Activated naive CD8-positive, alpha-beta T cell treated with anti-CD3 and anti-CD28 coated beads for 36 hours (primary cell): ENCODE measurements around the gene MAST4. TPM values are rescaled to one million over a fixed set of nuclear protein-coding genes. Genes with fewer than 3 reads are reported as not detected.

Experiments
- DNase-seq: peaks from one replicate; pipeline ENCODE4 v3.0.0; 2021
- H3K27ac Mint-ChIP-seq: one replicate; pipeline ENCODE4 v1.8.0; 2022; ENCODE audit warnings: mild to moderate bottlenecking, moderate library complexity, mixed read lengths
- H3K27me3 Mint-ChIP-seq: one replicate; pipeline ENCODE4 v1.8.0; 2022; ENCODE audit warnings: mild to moderate bottlenecking, mixed read lengths
- H3K36me3 Mint-ChIP-seq: one replicate; pipeline ENCODE4 v1.8.0; 2021; ENCODE audit warnings: mild to moderate bottlenecking, mixed read lengths
- H3K4me1 Mint-ChIP-seq: one replicate; pipeline ENCODE4 v1.8.0; 2021; ENCODE audit warnings: mixed read lengths
- H3K4me3 Mint-ChIP-seq: one replicate; pipeline ENCODE4 v1.8.0; 2022; ENCODE audit warnings: mild to moderate bottlenecking, moderate library complexity, mixed read lengths
- H3K9me3 Mint-ChIP-seq: one replicate; pipeline ENCODE4 v1.8.0; 2022; ENCODE audit warnings: mixed read lengths
- total RNA-seq, 2 experiments: library from RNA; stranded (reverse); gene quantifications; one replicate each; pipeline ENCODE4 v1.2.3, GENCODE V29; 2021

The MAST4 gene
- total RNA-seq, 2 experiments from 2014 or later, result 8.9 to 9.8 TPM

GRCh38 chr5:66960369-66961137 lies 364.4 kb downstream of the MAST4 start:
- Mint-ChIP-seq H3K27ac (no peak overlapping the region), H3K36me3 (no peaks in the 10 kb centered on the region), H3K27me3 (peaks cover 10% of the 10 kb centered on the region), H3K4me3 (no peak overlapping the region), H3K9me3 (no peaks in the 10 kb centered on the region), H3K4me1 (no peaks in the 10 kb centered on the region)
- no peak for DNase-seq

DNA sequence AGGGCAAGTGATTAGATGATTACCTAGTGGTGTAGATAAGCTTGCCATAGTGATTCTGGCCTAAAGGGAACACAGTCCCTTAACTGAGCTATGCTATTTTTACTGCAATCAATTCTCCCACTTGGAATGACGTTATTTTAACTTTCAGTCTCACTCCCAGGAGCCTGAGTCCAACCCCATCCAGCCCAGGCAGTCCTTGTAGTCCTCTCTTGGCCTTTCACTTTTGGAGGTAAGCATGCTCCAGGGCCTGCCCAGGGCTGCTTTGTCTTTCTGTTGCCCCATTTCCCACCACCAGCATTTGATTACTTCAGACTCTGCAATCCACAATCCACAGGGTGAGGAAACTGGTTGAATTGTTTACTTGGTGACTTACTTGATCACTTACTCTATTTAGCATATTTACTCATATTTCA lies 367.4 kb downstream of the MAST4 start:
- H3K36me3 Mint-ChIP-seq, result no peaks in the 10 kb centered on the region
- H3K4me1 Mint-ChIP-seq, result no peaks in the 10 kb centered on the region
- no peaks in the 10 kb centered on the region for H3K9me3 Mint-ChIP-seq
- no peak overlapping the region for H3K4me3 Mint-ChIP-seq
- no peak for DNase-seq
- H3K27me3 Mint-ChIP-seq, result peaks cover 6% of the 10 kb centered on the region
- H3K27ac Mint-ChIP-seq, result no peak overlapping the region

DNA sequence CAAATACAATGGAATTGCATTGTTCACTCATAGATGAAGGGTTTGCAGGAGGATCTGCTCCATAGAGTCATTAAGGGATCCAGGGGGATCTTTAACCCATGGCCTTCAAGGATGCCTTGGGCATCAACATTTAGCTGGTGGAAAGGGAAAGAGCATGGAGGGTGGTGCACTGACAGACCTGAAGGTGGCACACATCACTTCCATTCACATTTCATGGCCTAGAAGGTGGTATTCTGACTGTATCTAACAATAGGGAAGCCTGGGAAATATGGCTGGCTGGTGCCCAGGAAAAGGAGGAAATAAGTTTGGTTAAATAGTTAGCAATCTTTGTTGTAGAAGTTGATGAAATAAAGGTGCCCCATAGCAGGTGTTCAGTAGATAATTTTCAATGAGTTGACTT lies 370.2 kb downstream of the MAST4 start:
- no peaks in the 10 kb centered on the region for H3K4me1 Mint-ChIP-seq
- H3K27me3 Mint-ChIP-seq, result peaks cover 2% of the 10 kb centered on the region
- no peak overlapping the region for H3K4me3 Mint-ChIP-seq
- DNase-seq, result no peak
- H3K9me3 Mint-ChIP-seq, result no peaks in the 10 kb centered on the region
- no peaks in the 10 kb centered on the region for H3K36me3 Mint-ChIP-seq
- no peak overlapping the region for H3K27ac Mint-ChIP-seq

DNA sequence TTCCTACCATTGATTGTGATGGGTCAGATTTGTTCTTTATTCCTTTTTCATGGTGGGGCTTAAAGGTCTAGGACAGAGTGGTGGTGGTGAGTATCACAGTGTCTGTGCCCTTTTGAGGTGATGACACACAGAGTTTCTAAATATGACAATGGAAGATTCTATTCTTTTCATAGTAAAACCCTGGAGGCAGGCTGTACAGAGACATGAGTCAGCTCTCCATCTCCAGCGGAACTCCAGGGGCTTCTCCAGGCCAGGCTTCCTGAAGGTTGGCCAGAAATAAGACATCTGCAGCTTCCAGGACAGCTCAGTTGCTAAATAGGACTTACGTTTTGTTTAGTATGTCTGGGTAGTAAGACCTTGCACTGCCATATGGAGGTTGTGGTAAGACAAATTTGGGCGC lies 370.9 kb downstream of the MAST4 start:
- Mint-ChIP-seq H3K36me3 (no peaks in the 10 kb centered on the region), H3K4me1 (no peaks in the 10 kb centered on the region), H3K4me3 (no peak overlapping the region), H3K9me3 (no peaks in the 10 kb centered on the region), H3K27me3 (no peaks in the 10 kb centered on the region), H3K27ac (no peak overlapping the region)
- DNase-seq, result no peak

DNA sequence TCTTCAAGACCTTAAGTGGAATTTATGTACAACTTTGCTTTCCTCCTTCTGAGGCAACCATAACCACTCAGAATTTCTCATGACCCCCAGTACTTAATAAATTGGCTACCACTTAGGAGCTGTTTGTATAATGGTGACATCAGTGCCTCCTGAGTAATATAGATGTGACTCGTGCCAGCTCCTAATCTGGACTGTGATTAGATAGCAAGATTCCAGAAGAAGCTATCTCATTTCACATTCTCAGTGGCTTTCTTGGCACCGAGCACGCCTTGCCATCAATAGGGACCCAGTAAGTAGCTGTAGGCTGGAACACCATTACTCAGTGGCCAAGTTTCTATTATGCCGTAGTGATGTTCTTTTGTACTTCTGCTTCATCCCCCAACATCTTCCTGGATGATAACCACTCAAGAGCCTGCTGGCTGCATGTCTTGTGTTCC lies 371.7 kb downstream of the MAST4 start:
- H3K4me3 Mint-ChIP-seq, result no peak overlapping the region

GRCh38 chr5:66969484-66969883 lies 373.3 kb downstream of the MAST4 start:
- Mint-ChIP-seq H3K4me3 (no peak overlapping the region), H3K36me3 (no peaks in the 10 kb centered on the region), H3K4me1 (no peaks in the 10 kb centered on the region), H3K27ac (no peak overlapping the region), H3K9me3 (no peaks in the 10 kb centered on the region), H3K27me3 (peaks cover 4% of the 10 kb centered on the region)
- DNase-seq, result no peak

More for the DNA sequence above, 371.7 kb downstream of the MAST4 start:
- H3K36me3 Mint-ChIP-seq, result no peaks in the 10 kb centered on the region
- no peak for DNase-seq
- H3K27me3 Mint-ChIP-seq, result peaks cover 2% of the 10 kb centered on the region
- H3K4me1 Mint-ChIP-seq, result no peaks in the 10 kb centered on the region
- no peaks in the 10 kb centered on the region for H3K9me3 Mint-ChIP-seq
- no peak overlapping the region for H3K27ac Mint-ChIP-seq

DNA sequence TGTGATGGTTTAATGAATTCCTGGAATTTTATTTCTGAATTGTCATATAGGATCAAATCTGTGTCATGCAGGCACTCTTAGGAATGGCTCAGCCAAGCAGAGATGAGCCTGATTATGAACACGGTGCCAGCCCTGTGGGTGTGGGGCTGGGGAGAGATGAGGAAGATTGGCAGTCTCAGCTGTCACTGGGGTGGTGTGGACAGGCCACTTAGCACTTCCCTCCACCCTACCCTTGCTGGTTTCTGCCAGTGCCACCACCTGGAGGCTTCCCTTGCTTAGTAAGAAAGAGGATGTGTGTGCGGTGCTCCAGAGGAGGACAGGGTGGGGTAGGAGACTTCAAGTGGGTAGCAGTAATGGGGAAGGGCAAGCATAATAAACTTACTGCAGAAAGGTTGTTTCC lies 373.8 kb downstream of the MAST4 start:
- H3K36me3 Mint-ChIP-seq, result no peaks in the 10 kb centered on the region

GRCh38 chr5:66972004-66972403 lies 375.8 kb downstream of the MAST4 start:
- no peaks in the 10 kb centered on the region for H3K9me3 Mint-ChIP-seq
- no peaks in the 10 kb centered on the region for H3K4me1 Mint-ChIP-seq
- H3K27me3 Mint-ChIP-seq, result peaks cover 4% of the 10 kb centered on the region
- no peak overlapping the region for H3K4me3 Mint-ChIP-seq
- DNase-seq, result no peak
- no peak overlapping the region for H3K27ac Mint-ChIP-seq
- H3K36me3 Mint-ChIP-seq, result no peaks in the 10 kb centered on the region

More for the DNA sequence above, 373.8 kb downstream of the MAST4 start:
- H3K27me3 Mint-ChIP-seq, result peaks cover 4% of the 10 kb centered on the region
- H3K4me1 Mint-ChIP-seq, result no peaks in the 10 kb centered on the region
- H3K4me3 Mint-ChIP-seq, result no peak overlapping the region
- H3K9me3 Mint-ChIP-seq, result no peaks in the 10 kb centered on the region
- no peak overlapping the region for H3K27ac Mint-ChIP-seq
- no peak for DNase-seq

DNA sequence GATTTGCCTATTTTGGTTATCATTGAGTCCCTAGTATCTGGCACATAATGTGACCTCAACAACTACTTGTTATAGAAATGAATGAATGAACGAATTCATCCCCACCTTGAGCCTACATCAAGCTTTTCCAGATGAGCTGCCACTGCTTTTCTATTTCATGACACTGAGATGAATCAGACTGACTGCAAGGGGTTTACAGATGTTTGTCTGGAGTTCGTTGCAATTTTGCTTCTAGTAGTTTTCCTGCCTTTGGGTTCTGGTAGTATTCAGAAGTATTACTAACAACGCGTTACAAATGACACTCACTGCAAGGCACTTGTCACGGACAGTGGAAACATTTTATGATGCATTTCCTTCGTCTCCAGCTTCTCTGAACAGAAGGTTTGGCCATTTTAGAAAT lies 378.1 kb downstream of the MAST4 start:
- Mint-ChIP-seq H3K27ac (no peak overlapping the region), H3K4me1 (no peaks in the 10 kb centered on the region), H3K27me3 (peaks cover 4% of the 10 kb centered on the region)

GRCh38 chr5:66976108-66976507 lies 379.9 kb downstream of the MAST4 start:
- Mint-ChIP-seq H3K9me3 (no peaks in the 10 kb centered on the region), H3K27me3 (peaks cover 4% of the 10 kb centered on the region), H3K4me3 (no peak overlapping the region), H3K27ac (no peak overlapping the region), H3K36me3 (no peaks in the 10 kb centered on the region), H3K4me1 (no peaks in the 10 kb centered on the region)
- DNase-seq, result no peak

More for the DNA sequence above, 378.1 kb downstream of the MAST4 start:
- H3K9me3 Mint-ChIP-seq, result no peaks in the 10 kb centered on the region
- no peak for DNase-seq
- H3K4me3 Mint-ChIP-seq, result no peak overlapping the region
- H3K36me3 Mint-ChIP-seq, result no peaks in the 10 kb centered on the region

GRCh38 chr5:66979738-66980137 lies 383.5 kb downstream of the MAST4 start:
- no peak overlapping the region for H3K4me3 Mint-ChIP-seq

GRCh38 chr5:66981266-66982055 lies 385.3 kb downstream of the MAST4 start:
- Mint-ChIP-seq H3K9me3 (no peaks in the 10 kb centered on the region), H3K4me3 (no peak overlapping the region), H3K4me1 (no peaks in the 10 kb centered on the region), H3K36me3 (no peaks in the 10 kb centered on the region), H3K27ac (no peak overlapping the region), H3K27me3 (no peaks in the 10 kb centered on the region)
- no peak for DNase-seq

More at GRCh38 chr5:66979738-66980137, 383.5 kb downstream of the MAST4 start:
- Mint-ChIP-seq H3K4me1 (no peaks in the 10 kb centered on the region), H3K27me3 (no peaks in the 10 kb centered on the region), H3K36me3 (no peaks in the 10 kb centered on the region), H3K27ac (no peak overlapping the region), H3K9me3 (no peaks in the 10 kb centered on the region)
- DNase-seq, result no peak

DNA sequence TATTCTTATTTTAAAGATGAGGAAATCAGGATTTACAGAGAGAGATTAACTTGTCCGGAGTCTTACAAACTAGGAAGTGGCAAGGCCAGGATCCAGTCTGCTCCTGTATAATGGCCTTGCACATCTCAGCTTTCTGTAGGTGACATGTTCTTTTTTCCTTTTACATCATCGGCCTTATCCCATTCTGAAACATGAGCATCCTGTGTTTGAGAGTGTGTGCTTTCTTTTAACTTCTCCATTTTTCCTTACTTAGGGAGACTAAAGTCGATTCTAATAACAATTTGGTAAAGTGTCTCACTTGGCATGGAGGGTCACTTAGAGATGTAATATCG lies 385.8 kb downstream of the MAST4 start:
- no peak overlapping the region for H3K4me3 Mint-ChIP-seq

DNA sequence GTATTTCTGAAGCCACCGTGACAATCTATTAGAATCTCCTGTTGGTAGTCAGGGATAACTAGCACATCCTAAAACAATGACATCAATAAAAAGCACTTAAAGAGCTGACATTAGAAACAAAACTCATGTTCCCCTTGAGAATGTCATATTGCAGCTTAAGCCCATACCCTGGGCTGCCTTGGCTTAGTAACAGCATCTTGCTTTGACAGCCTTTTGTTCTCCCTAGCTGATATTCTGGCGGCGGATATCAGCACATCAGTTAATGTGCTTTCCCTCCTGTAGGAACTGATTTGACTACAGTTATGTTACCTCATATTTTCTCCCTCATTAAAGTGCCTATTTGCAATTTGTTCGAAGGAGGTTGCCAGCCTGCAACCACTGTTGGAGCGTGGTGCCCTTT lies 386.3 kb downstream of the MAST4 start:
- Mint-ChIP-seq H3K27me3 (no peaks in the 10 kb centered on the region), H3K27ac (no peak overlapping the region), H3K36me3 (no peaks in the 10 kb centered on the region), H3K4me3 (no peak overlapping the region), H3K4me1 (no peaks in the 10 kb centered on the region), H3K9me3 (no peaks in the 10 kb centered on the region)
- DNase-seq, result no peak

More for the DNA sequence above, 385.8 kb downstream of the MAST4 start:
- Mint-ChIP-seq H3K4me1 (no peaks in the 10 kb centered on the region), H3K9me3 (no peaks in the 10 kb centered on the region), H3K27ac (no peak overlapping the region), H3K36me3 (no peaks in the 10 kb centered on the region), H3K27me3 (no peaks in the 10 kb centered on the region)
- DNase-seq, result no peak

- Mint-ChIP-seq H3K27me3 (no peaks in the 10 kb centered on the region), H3K4me3 (no peak overlapping the region), H3K27ac (no peak overlapping the region), H3K36me3 (no peaks in the 10 kb centered on the region), H3K4me1 (peaks cover 5% of the 10 kb centered on the region), H3K9me3 (no peaks in the 10 kb centered on the region)
- no peak for DNase-seq
Observed at GRCh38 chr5:66985417-66985816, 389.2 kb downstream of the MAST4 start.

- H3K4me1 Mint-ChIP-seq, result peaks cover 6% of the 10 kb centered on the region
- H3K36me3 Mint-ChIP-seq, result no peaks in the 10 kb centered on the region
- H3K27me3 Mint-ChIP-seq, result no peaks in the 10 kb centered on the region
- no peak overlapping the region for H3K27ac Mint-ChIP-seq
- no peak for DNase-seq
- no peaks in the 10 kb centered on the region for H3K9me3 Mint-ChIP-seq
- no peak overlapping the region for H3K4me3 Mint-ChIP-seq
Observed at GRCh38 chr5:66986009-66986408, 389.8 kb downstream of the MAST4 start.
